Cardiac muscle cell (in vitro differentiated cells and primary cell): ENCODE measurements around the gene ZBTB12. TPM values are rescaled to one million over a fixed set of nuclear protein-coding genes. Genes with fewer than 3 reads are reported as not detected.

ENCODE experiments used
- DNase-seq, 2 donors: peaks; one replicate each; pipeline versions ENCODE4 v3.0.0 to v3.0.0-alpha.2; 2010 to 2017; ENCODE audit warnings: low read depth in 1 of 2, low spot score in 1 of 2
- H3K27ac ChIP-seq: fragments of 200-600 bp; sonication (generic); 2 replicates; pipeline ENCODE4 v1.5.1; 2016
- H3K27me3 ChIP-seq: fragments of 200-600 bp; sonication (generic); 2 replicates; pipeline ENCODE4 v1.6.0; 2016; ENCODE audit warnings: control low read depth
- H3K36me3 ChIP-seq: fragments of 200-600 bp; sonication (generic); 2 replicates; pipeline ENCODE4 v1.5.1; 2016; ENCODE audit warnings: control low read depth
- H3K4me1 ChIP-seq: fragments of 200-600 bp; sonication (generic); 2 replicates; pipeline ENCODE4 v1.8.1; 2017; ENCODE audit warnings: low read depth, mild to moderate bottlenecking, mixed run types
- H3K4me3 ChIP-seq: fragments of 200-600 bp; sonication (generic); 2 replicates; pipeline ENCODE4 v1.5.1; 2016; ENCODE audit warnings: mild to moderate bottlenecking
- H3K9me3 ChIP-seq: fragments of 200-600 bp; sonication (generic); 2 replicates; pipeline ENCODE4 v1.5.1; 2017; ENCODE audit warnings: low read depth, mild to moderate bottlenecking, control low read depth
- CTCF ChIP-seq: IDR thresholded peaks from 2 replicates; pipeline ENCODE4 v1.5.1; 2012; ENCODE audit warnings: low read depth, mild to moderate bottlenecking, low read length
- polyA plus RNA-seq: library from polyadenylated mRNA; unstranded; fragments of >200 nt; fragmentation: Nextera tagmentation; extraction: Ambion mirVana; gene quantifications from 2 replicates; pipeline ENCODE4 v1.2.1, GENCODE V29; 2016
- total RNA-seq: library from RNA; depleted of rRNA; stranded (reverse); fragments of >200 nt; gene quantifications from 2 replicates; pipeline ENCODE4 v1.2.3, GENCODE V29; 2016

Gene ZBTB12
- total and polyA plus RNA-seq, 2 experiments from 2014 or later: 32.0 TPM; not detected in 1

GRCh38 chr6:31903957-31904356 is 2.1 kb upstream of the ZBTB12 start:
- TF ChIP-seq CTCF: no peak
- H3K36me3 ChIP-seq: no peaks in the 10 kb centered on the region
- peaks cover 11% of the 10 kb centered on the region for H3K4me1 ChIP-seq
- no peak overlapping the region for H3K4me3 ChIP-seq
- no peaks in the 10 kb centered on the region for H3K27me3 ChIP-seq
- H3K9me3 ChIP-seq: no peaks in the 10 kb centered on the region
- H3K27ac ChIP-seq: no peak overlapping the region
- peak in 1 of 2 donors; percentile 58 for DNase-seq

DNA sequence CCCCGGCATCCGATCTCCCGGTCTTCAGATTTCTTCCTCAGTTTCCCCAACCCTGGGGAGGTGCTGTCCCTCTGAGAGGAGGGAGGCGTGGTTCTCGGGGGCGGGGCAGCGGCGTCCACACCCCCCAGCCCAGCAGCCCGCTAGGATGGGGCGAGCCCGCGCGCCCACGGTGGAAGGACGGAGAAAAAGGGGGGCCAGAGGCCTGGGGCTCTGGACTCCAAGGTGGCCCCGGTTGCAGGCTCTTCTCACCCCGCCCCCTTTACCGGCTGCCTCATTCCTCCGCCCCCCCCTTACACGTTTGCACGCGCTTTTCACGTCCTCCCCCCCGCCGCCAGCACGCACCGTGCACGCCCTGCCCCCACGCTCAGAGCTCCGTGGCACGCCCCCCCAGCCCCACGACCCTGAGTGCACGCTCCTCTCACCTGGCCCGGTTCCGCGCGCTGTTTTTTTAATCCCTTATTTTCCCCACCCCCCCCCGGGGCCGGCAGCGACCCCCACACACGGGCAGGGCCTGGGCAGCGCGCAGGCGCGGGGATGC is 402 bp downstream of the ZBTB12 start:
- DNase-seq: peak; percentile 56 to 66
- peak overlapping the region; percentile 78 for H3K27ac ChIP-seq
- no peaks in the 10 kb centered on the region for H3K27me3 ChIP-seq
- H3K4me3 ChIP-seq: peak overlapping the region; percentile 83
- peaks cover 20% of the 10 kb centered on the region for H3K4me1 ChIP-seq
- no peaks in the 10 kb centered on the region for H3K9me3 ChIP-seq
- no peak for TF ChIP-seq CTCF
- no peaks in the 10 kb centered on the region for H3K36me3 ChIP-seq

DNA sequence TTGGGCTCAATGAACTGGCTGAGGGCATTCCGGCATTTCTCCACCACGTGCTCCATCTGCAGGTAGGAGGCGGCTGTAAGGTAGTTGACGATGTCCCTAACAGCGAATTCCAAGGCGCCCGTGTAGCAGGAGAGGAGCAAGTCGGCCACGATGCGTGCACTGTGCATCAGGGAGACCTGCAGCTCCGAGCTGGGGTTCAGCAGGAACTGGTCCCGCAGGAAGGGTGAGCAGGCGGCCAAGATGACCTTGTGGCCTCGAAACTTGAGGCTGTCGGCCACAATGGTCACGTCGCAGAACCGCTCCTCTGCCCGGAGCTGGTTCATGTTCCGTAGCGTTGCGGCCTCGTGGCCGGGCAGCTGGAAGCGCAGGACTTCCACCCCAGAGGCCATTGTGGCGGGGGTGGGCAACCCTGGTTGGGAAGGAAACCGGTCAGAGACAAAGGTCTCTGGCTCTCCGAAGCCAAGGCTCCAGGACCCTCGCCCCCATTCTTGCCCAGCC is 920 bp downstream of the ZBTB12 start:
- H3K27me3 ChIP-seq: no peaks in the 10 kb centered on the region
- TF ChIP-seq CTCF: no peak
- no peaks in the 10 kb centered on the region for H3K9me3 ChIP-seq
- H3K36me3 ChIP-seq: peaks cover 1% of the 10 kb centered on the region
- DNase-seq: peak in 1 of 2 donors; percentile 6
- peaks cover 21% of the 10 kb centered on the region for H3K4me1 ChIP-seq
- H3K27ac ChIP-seq: peak overlapping the region; percentile 78
- peak overlapping the region; percentile 83 for H3K4me3 ChIP-seq

DNA sequence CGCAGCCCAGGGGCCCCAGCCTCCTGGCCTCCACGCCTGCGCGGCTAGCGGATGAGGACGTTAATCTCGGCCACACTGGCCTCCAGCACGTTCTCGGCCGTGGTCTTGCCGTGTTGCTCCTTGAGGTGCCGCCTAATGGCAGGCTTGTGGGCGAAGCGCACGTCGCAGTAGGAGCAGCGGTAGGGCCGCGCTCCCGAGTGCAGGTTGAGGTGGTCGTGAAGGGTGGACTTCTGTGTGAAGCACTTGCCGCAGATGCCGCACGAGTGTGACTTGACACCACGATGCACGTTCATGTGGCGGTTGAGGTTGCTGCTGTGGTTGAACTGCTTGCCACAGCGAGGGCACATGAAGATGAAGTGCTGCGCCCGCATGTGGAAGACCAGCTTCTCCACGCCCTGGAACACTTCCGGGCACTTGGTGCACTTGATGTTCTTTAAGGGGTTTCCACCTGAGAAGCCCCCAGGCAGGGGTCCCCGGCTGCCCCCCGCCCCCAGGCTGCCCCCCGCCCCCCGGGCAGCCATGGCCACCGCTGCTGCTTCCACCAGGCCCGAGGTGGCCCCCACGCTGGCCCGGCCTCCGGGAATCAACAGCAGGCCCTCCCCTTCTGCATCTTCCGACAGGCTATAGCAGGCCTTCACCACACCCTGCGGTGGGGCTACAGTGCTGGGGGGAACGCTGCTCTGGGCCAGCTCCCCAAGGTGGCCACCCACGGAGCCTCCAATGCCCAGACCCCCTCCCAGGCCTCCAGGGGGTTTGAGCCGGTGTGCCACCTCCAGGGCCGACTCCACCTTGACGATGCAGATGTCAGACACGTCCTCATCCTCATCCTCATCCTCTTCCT is 1.8 kb downstream of the ZBTB12 start:
- H3K4me3 ChIP-seq: no peak overlapping the region
- H3K27ac ChIP-seq: peak overlapping the region; percentile 78
- peaks cover 21% of the 10 kb centered on the region for H3K4me1 ChIP-seq
- TF ChIP-seq CTCF: no peak
- no peak for DNase-seq
- H3K27me3 ChIP-seq: no peaks in the 10 kb centered on the region
- H3K9me3 ChIP-seq: no peaks in the 10 kb centered on the region
- peaks cover 9% of the 10 kb centered on the region for H3K36me3 ChIP-seq

GRCh38 chr6:31899215-31899614 is 2.7 kb downstream of the ZBTB12 start:
- H3K27ac ChIP-seq: peak overlapping the region; percentile 64
- no peak for DNase-seq
- no peak for TF ChIP-seq CTCF
- H3K4me1 ChIP-seq: peaks cover 21% of the 10 kb centered on the region
- no peaks in the 10 kb centered on the region for H3K27me3 ChIP-seq
- H3K36me3 ChIP-seq: peaks cover 15% of the 10 kb centered on the region
- H3K9me3 ChIP-seq: no peaks in the 10 kb centered on the region
- no peak overlapping the region for H3K4me3 ChIP-seq
